Endothelial cell of umbilical vein (primary cell): Measurements from ENCODE around the gene STARD9. TPM values are rescaled to one million over a fixed set of nuclear protein-coding genes. Genes with fewer than 3 reads are reported as not detected.

Experiments used
- BruUV-seq: library from RNA; stranded (reverse); fragments of 400-500 nt; replicated peaks from 2 replicates; lab custom pipeline; 2021; lab: Mats Ljungman, UMichigan
- CTCF ChIA-PET: fragments of 300-600, 350-600 bp; sonication (Branson Sonifier 250); formaldehyde crosslinking; loops from one replicate; lab custom pipeline; 2021; ENCODE audit warnings: antibody characterized with exemption, inconsistent platforms; lab: Charles Lee
- POLR2A ChIA-PET: fragments of 300-600, 350-600 bp; sonication (Branson Sonifier 250); formaldehyde crosslinking; loops from one replicate; lab custom pipeline; 2021; ENCODE audit warnings: antibody characterized with exemption, inconsistent platforms; lab: Charles Lee
- DNase-seq: peaks from one replicate; pipeline ENCODE4 v3.0.0-alpha.2; 2011; ENCODE audit warnings: low read depth, low spot score
- FAIRE-seq: peaks from 2 replicates; lab custom pipeline; 2011; peaks lifted over from hg19 to GRCh38; lab: Jason Lieb, UNC
- H2AFZ ChIP-seq: 2 replicates; pipeline ENCODE4 v1.6.0; 2012; ENCODE audit warnings: low read depth, low read length, control low read depth, inconsistent platforms
- H3K27ac ChIP-seq: 2 replicates; pipeline ENCODE4 v1.5.1; 2011; ENCODE audit warnings: low read depth, mild to moderate bottlenecking, control low read depth, low read length, moderate library complexity; ENCODE audit not compliant: insufficient read depth
- H3K27me3 ChIP-seq, 2 experiments: 2 replicates each; pipeline versions ENCODE4 v1.6.0 to v1.6.1; 2011; ENCODE audit warnings: low read length in 2 of 2, mixed read lengths in 1 of 2; ENCODE audit not compliant: control insufficient read depth in 2 of 2, insufficient read depth in 2 of 2
- H3K36me3 ChIP-seq, 2 experiments: 2 replicates in 1 of 2; 3 replicates in 1 of 2; pipeline ENCODE4 v1.5.1; 2011; ENCODE audit warnings: low read length in 2 of 2, mild to moderate bottlenecking in 1 of 2, moderate library complexity in 1 of 2; ENCODE audit not compliant: control insufficient read depth in 2 of 2, insufficient read depth in 2 of 2; ENCODE audit errors: extremely low read depth in 1 of 2
- H3K4me1 ChIP-seq: 3 replicates; pipeline ENCODE4 v1.5.1; 2011; ENCODE audit warnings: mild to moderate bottlenecking, low read length; ENCODE audit not compliant: control insufficient read depth, insufficient read depth; ENCODE audit errors: extremely low read depth
- H3K4me2 ChIP-seq: 2 replicates; pipeline ENCODE4 v1.6.1; 2011; ENCODE audit warnings: low read length, control low read depth, mixed read lengths; ENCODE audit not compliant: insufficient read depth
- H3K4me3 ChIP-seq, 3 experiments: fragments of 200-600 bp in 1 of 3; sonication (generic), shearing (Covaris generic) in 1 of 3; replicated peaks in 1 of 3; 2 replicates each; pipeline ENCODE4 v1.5.1; 2011 to 2016; ENCODE audit warnings: control low read depth in 3 of 3, low read length in 3 of 3, mild to moderate bottlenecking in 2 of 3, inconsistent platforms in 1 of 3, low read depth in 1 of 3, moderate library complexity in 1 of 3; ENCODE audit not compliant: insufficient read depth in 1 of 3
- H3K79me2 ChIP-seq: 2 replicates; pipeline ENCODE4 v1.6.0; 2012; ENCODE audit warnings: low read length, inconsistent platforms; ENCODE audit not compliant: control insufficient read depth, insufficient read depth
- H3K9ac ChIP-seq: replicated peaks from 2 replicates; pipeline ENCODE3; 2011; ENCODE audit warnings: low read length, control low read depth; ENCODE audit not compliant: insufficient read depth; ENCODE audit errors: extremely low read depth
- H3K9me1 ChIP-seq: replicated peaks from 3 replicates; pipeline ENCODE4 v1.6.0; 2011; ENCODE audit warnings: mild to moderate bottlenecking, low read length; ENCODE audit not compliant: control insufficient read depth, insufficient read depth; ENCODE audit errors: extremely low read depth
- H3K9me3 ChIP-seq: replicated peaks from 2 replicates; pipeline ENCODE4 v1.5.1; 2012; ENCODE audit warnings: low read length, inconsistent platforms; ENCODE audit not compliant: control insufficient read depth, insufficient read depth
- H4K20me1 ChIP-seq: replicated peaks from 2 replicates; pipeline ENCODE3; 2011; ENCODE audit warnings: mild to moderate bottlenecking, low read length; ENCODE audit not compliant: control insufficient read depth, insufficient read depth; ENCODE audit errors: extremely low read depth
- EZH2 ChIP-seq: IDR thresholded peaks from 2 replicates; pipeline ENCODE4 v1.6.1; 2012; ENCODE audit warnings: borderline replicate concordance, low read depth, mild to moderate bottlenecking, moderate library complexity, low read length, inconsistent platforms; ENCODE audit not compliant: severe bottlenecking
- FOS ChIP-seq: IDR thresholded peaks from 2 replicates; pipeline ENCODE4 v1.6.1; 2011; ENCODE audit warnings: mild to moderate bottlenecking, low read length, moderate library complexity, borderline replicate concordance; ENCODE audit not compliant: insufficient read depth
- GATA2 ChIP-seq: IDR thresholded peaks from 2 replicates; pipeline ENCODE4 v1.7.0; 2011; ENCODE audit warnings: low read depth, mild to moderate bottlenecking, moderate library complexity, mixed read lengths, low read length; ENCODE audit not compliant: insufficient read length, insufficient read depth
- JUN ChIP-seq: IDR thresholded peaks from 2 replicates; pipeline ENCODE4 v1.6.1; 2011; ENCODE audit warnings: borderline replicate concordance, low read depth; ENCODE audit not compliant: insufficient read length, insufficient read depth
- MYC ChIP-seq: IDR thresholded peaks from one replicate; pipeline ENCODE4 v1.6.1; 2011; ENCODE audit warnings: mild to moderate bottlenecking, low read depth, low read length
- POLR2A ChIP-seq: IDR thresholded peaks from 2 replicates; pipeline ENCODE4 v1.6.1; 2012; ENCODE audit warnings: low read depth, mild to moderate bottlenecking, control low read depth, low read length
- POLR2AphosphoS5 ChIP-seq: IDR thresholded peaks from 2 replicates; pipeline ENCODE4 v1.6.1; 2012; ENCODE audit warnings: low read depth, mild to moderate bottlenecking, control low read depth, low read length, moderate library complexity; ENCODE audit not compliant: insufficient read depth
- dilution Hi-C: fragments of 300-500 bp; cut with MboI; formaldehyde crosslinking; loops from one replicate; pipeline ENCODE4 v1.15.0; 2019; ENCODE audit warnings: low sequenced_read_pairs; ENCODE audit not compliant: extremely low pct_ligation_motif_present
- intact Hi-C: fragments of 100-400 bp; cut with micrococcal nuclease; formaldehyde crosslinking; loops from one replicate; pipeline ENCODE4 v1.10.0; 2022
- polyA plus RNA-seq, 4 experiments: library from polyadenylated mRNA; depleted of rRNA in 3 of 4; stranded (reverse) in 3 of 4; unstranded in 1 of 4; fragments of >200 nt; gene quantifications; 2 replicates each; pipeline versions ENCODE4 v1.2.1 to v1.2.3, GENCODE V29; 2011 to 2012; ENCODE audit warnings: missing spikeins in 1 of 4
- total RNA-seq: library from RNA; stranded (reverse); gene quantifications from 2 replicates; pipeline ENCODE4 v1.2.3, GENCODE V29; 2021
- TF ChIP-seq, protein P1 (sequence below), 2 donors: IDR thresholded peaks; 1 replicate in 1 of 2; 2 replicates in 1 of 2; pipeline ENCODE4 v1.5.1; 2011; ENCODE audit warnings: low read length in 2 of 2, mild to moderate bottlenecking in 2 of 2, moderate library complexity in 2 of 2, control low read depth in 1 of 2, inconsistent platforms in 1 of 2, low read depth in 1 of 2; ENCODE audit not compliant: insufficient read depth in 1 of 2; ENCODE audit errors: extremely low read depth in 1 of 2
- TF ChIP-seq, protein P2 (sequence below): IDR thresholded peaks from 2 replicates; pipeline ENCODE4 v1.6.1; 2011; ENCODE audit not compliant: insufficient read depth, insufficient read length

The STARD9 gene
- total and polyA plus RNA-seq, 2 donors (not counting 3 experiments of a cell fraction or from before 2014, with no cell fraction given), result 4.6 to 17.5 TPM

GRCh38 chr15:42650208-42651066 is 75.0 kb downstream of the STARD9 start:
- no peaks in the 10 kb centered on the region for H3K9me1 ChIP-seq
- no peak overlapping the region for H3K27ac ChIP-seq
- dilution Hi-C loops, result no loop called here
- peak; percentile 76 for FAIRE-seq
- no peaks in the 10 kb centered on the region for H4K20me1 ChIP-seq
- H3K9me3 ChIP-seq, result no peaks in the 10 kb centered on the region
- no peaks in the 10 kb centered on the region for H3K79me2 ChIP-seq
- DNase-seq, result peak; percentile 87
- ChIA-PET POLR2A (interaction anchor here (0.7 kb wide), 1 partner anchor 117 kb away, joined by 6 read pairs; no protein-coding TSS in a partner anchor), CTCF (interaction anchor here (0.7 to 1.9 kb wide), 21 partner anchors 8 to 276 kb away, joined by 3 to 15 read pairs (median 4); partner anchors contain the start of genes HAUS2, LRRC57, STARD9 and ZNF106)
- no peaks in the 10 kb centered on the region for H3K36me3 ChIP-seq
- no peaks in the 10 kb centered on the region for H3K27me3 ChIP-seq
- intact Hi-C loops, result loop anchor here (1.0 to 2.0 kb wide), 3 partner anchors 76 to 377 kb away; partner anchors contain the start of genes GANC, HAUS2, LRRC57 and STARD9
- H2AFZ ChIP-seq, result peak overlapping the region; percentile 69
- H3K4me1 ChIP-seq, result no peaks in the 10 kb centered on the region
- H3K4me2 ChIP-seq, result no peak overlapping the region
- H3K9ac ChIP-seq, result no peak overlapping the region
- TF ChIP-seq, protein P1, sequence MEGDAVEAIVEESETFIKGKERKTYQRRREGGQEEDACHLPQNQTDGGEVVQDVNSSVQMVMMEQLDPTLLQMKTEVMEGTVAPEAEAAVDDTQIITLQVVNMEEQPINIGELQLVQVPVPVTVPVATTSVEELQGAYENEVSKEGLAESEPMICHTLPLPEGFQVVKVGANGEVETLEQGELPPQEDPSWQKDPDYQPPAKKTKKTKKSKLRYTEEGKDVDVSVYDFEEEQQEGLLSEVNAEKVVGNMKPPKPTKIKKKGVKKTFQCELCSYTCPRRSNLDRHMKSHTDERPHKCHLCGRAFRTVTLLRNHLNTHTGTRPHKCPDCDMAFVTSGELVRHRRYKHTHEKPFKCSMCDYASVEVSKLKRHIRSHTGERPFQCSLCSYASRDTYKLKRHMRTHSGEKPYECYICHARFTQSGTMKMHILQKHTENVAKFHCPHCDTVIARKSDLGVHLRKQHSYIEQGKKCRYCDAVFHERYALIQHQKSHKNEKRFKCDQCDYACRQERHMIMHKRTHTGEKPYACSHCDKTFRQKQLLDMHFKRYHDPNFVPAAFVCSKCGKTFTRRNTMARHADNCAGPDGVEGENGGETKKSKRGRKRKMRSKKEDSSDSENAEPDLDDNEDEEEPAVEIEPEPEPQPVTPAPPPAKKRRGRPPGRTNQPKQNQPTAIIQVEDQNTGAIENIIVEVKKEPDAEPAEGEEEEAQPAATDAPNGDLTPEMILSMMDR (IDR thresholded peaks at IDR 0.05; ENCODE audit: extremely low read depth in 1 of 2, insufficient read depth in 1 of 2, low read depth in 1 of 2, low read length in 2 of 2), result peak; percentile 69 to 79
- no peak for TF ChIP-seq GATA2
- BruUV-seq, result no TSS peak
- no peak overlapping the region for H3K4me3 ChIP-seq

- no peak for DNase-seq
- BruUV-seq, result no TSS peak
- Histone ChIP-seq H3K79me2 (no peaks in the 10 kb centered on the region), H3K4me2 (no peak overlapping the region), H3K9me3 (no peaks in the 10 kb centered on the region), H3K4me1 (no peaks in the 10 kb centered on the region), H2AFZ (no peak overlapping the region), H3K36me3 (peaks cover 0 to 6% of the 10 kb centered on the region in 2 experiments), H3K9ac (no peak overlapping the region), H3K27me3 (no peaks in the 10 kb centered on the region), H4K20me1 (no peaks in the 10 kb centered on the region), H3K27ac (no peak overlapping the region), H3K9me1 (no peaks in the 10 kb centered on the region), H3K4me3 (no peak overlapping the region)
- intact Hi-C loops (no loop called here), dilution Hi-C loops (no loop called here)
- TF ChIP-seq EZH2 (no peak), JUN (no peak), FOS (no peak), GATA2 (no peak), POLR2AphosphoS5 (no peak), POLR2A (no peak), MYC (no peak)
- TF ChIP-seq, protein P2, sequence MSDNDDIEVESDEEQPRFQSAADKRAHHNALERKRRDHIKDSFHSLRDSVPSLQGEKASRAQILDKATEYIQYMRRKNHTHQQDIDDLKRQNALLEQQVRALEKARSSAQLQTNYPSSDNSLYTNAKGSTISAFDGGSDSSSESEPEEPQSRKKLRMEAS, result no peak
- TF ChIP-seq, protein P1 (IDR thresholded peaks at IDR 0.05; ENCODE audit: extremely low read depth in 1 of 2, insufficient read depth in 1 of 2, low read depth in 1 of 2, low read length in 2 of 2), result no peak
- CTCF ChIA-PET, result no interaction called here
- FAIRE-seq, result no peak
- POLR2A ChIA-PET, result interaction anchor here (0.6 kb wide), 1 partner anchor 396 kb away, joined by 5 read pairs; no protein-coding TSS in a partner anchor
These were observed 90.4 kb downstream of the STARD9 start for GRCh38 chr15:42665827-42666226.
